ENCODE measurements around the gene PSMG4. TPM values are rescaled to one million over a fixed set of nuclear protein-coding genes. Genes with fewer than 3 reads are reported as not detected.

PSMG4 gene
- total and polyA plus RNA-seq, 5 donors = 7.9 to 16.7 (median 10.2) TPM

- H3K27me3 ChIP-seq (ENCODE audit: control insufficient read depth, insufficient read depth) = no peaks in the 10 kb centered on the region
- no peaks in the 10 kb centered on the region for H3K4me1 ChIP-seq (ENCODE audit: control insufficient read depth, insufficient read depth, low read length)
- no peaks in the 10 kb centered on the region for H3K9me3 ChIP-seq (ENCODE audit: control insufficient read depth, low read length)
- WGBS = 92% methylated on average over 6 of the region's 6 CpGs
- ATAC-seq = no peak
- H3K4me3 ChIP-seq (ENCODE audit: low read length) = no peak overlapping the region
- intact Hi-C loops (cut with DNase I) = no loop called here
- DNase-seq = no peak
- no peak overlapping the region for H3K27ac ChIP-seq (ENCODE audit: low read length)
These were observed 53.1 kb downstream of the PSMG4 start for GRCh38 chr6:3311826-3312225.

- no peaks in the 10 kb centered on the region for H3K4me1 ChIP-seq (ENCODE audit: control insufficient read depth, insufficient read depth, low read length)
- DNase-seq (peak in 2 of 3 donors; percentile 70 to 76), ATAC-seq (peak; percentile 46 to 53)
- H3K27me3 ChIP-seq (ENCODE audit: control insufficient read depth, insufficient read depth) = no peaks in the 10 kb centered on the region
- intact Hi-C loops (cut with DNase I) = no loop called here
- no peak overlapping the region for H3K4me3 ChIP-seq (ENCODE audit: low read length)
- 74% methylated on average over 11 of the region's 11 CpGs for WGBS
- no peak overlapping the region for H3K27ac ChIP-seq (ENCODE audit: low read length)
- no peaks in the 10 kb centered on the region for H3K9me3 ChIP-seq (ENCODE audit: control insufficient read depth, low read length)
These were observed 54.0 kb downstream of the PSMG4 start for GRCh38 chr6:3312604-3313231.

GRCh38 chr6:3314176-3314575 is 55.4 kb downstream of the PSMG4 start:
- H3K27me3 ChIP-seq (ENCODE audit: control insufficient read depth, insufficient read depth) = no peaks in the 10 kb centered on the region
- intact Hi-C loops (cut with DNase I) = no loop called here
- H3K4me1 ChIP-seq (ENCODE audit: control insufficient read depth, insufficient read depth, low read length) = no peaks in the 10 kb centered on the region
- H3K9me3 ChIP-seq (ENCODE audit: control insufficient read depth, low read length) = no peaks in the 10 kb centered on the region
- no peak for DNase-seq
- ATAC-seq = no peak
- H3K27ac ChIP-seq (ENCODE audit: low read length) = no peak overlapping the region
- WGBS = 92% methylated on average over 7 of the region's 7 CpGs
- H3K4me3 ChIP-seq (ENCODE audit: low read length) = no peak overlapping the region

GRCh38 chr6:3314621-3315467 is 56.1 kb downstream of the PSMG4 start:
- no peak for ATAC-seq
- no peaks in the 10 kb centered on the region for H3K4me1 ChIP-seq (ENCODE audit: control insufficient read depth, insufficient read depth, low read length)
- DNase-seq = no peak
- no peak overlapping the region for H3K4me3 ChIP-seq (ENCODE audit: low read length)
- H3K9me3 ChIP-seq (ENCODE audit: control insufficient read depth, low read length) = no peaks in the 10 kb centered on the region
- H3K27ac ChIP-seq (ENCODE audit: low read length) = no peak overlapping the region
- no peaks in the 10 kb centered on the region for H3K27me3 ChIP-seq (ENCODE audit: control insufficient read depth, insufficient read depth)
- intact Hi-C loops (cut with DNase I) = no loop called here
- WGBS = 78% methylated on average over 20 of the region's 20 CpGs

- WGBS = 74% methylated on average over 8 of the region's 8 CpGs
- H3K4me1 ChIP-seq (ENCODE audit: control insufficient read depth, insufficient read depth, low read length) = no peaks in the 10 kb centered on the region
- H3K27me3 ChIP-seq (ENCODE audit: control insufficient read depth, insufficient read depth) = no peaks in the 10 kb centered on the region
- intact Hi-C loops (cut with DNase I) = no loop called here
- H3K27ac ChIP-seq (ENCODE audit: low read length) = no peak overlapping the region
- no peak overlapping the region for H3K4me3 ChIP-seq (ENCODE audit: low read length)
- no peaks in the 10 kb centered on the region for H3K9me3 ChIP-seq (ENCODE audit: control insufficient read depth, low read length)
- DNase-seq (no peak), ATAC-seq (no peak)
These were observed 57.1 kb downstream of the PSMG4 start for GRCh38 chr6:3315841-3316240.

- Histone ChIP-seq H3K4me3 (ENCODE audit: low read length) (no peak overlapping the region), H3K27ac (ENCODE audit: low read length) (no peak overlapping the region), H3K4me1 (ENCODE audit: control insufficient read depth, insufficient read depth, low read length) (no peaks in the 10 kb centered on the region), H3K9me3 (ENCODE audit: control insufficient read depth, low read length) (no peaks in the 10 kb centered on the region), H3K27me3 (ENCODE audit: control insufficient read depth, insufficient read depth) (no peaks in the 10 kb centered on the region)
- DNase-seq (no peak), ATAC-seq (no peak)
- intact Hi-C loops (cut with DNase I) = no loop called here
- 83% methylated on average over 9 of the region's 9 CpGs for WGBS
These were observed 57.6 kb downstream of the PSMG4 start for GRCh38 chr6:3316331-3316730.

- no peaks in the 10 kb centered on the region for H3K4me1 ChIP-seq (ENCODE audit: control insufficient read depth, insufficient read depth, low read length)
- no peak overlapping the region for H3K27ac ChIP-seq (ENCODE audit: low read length)
- intact Hi-C loops (cut with DNase I) = no loop called here
- H3K4me3 ChIP-seq (ENCODE audit: low read length) = no peak overlapping the region
- H3K27me3 ChIP-seq (ENCODE audit: control insufficient read depth, insufficient read depth) = no peaks in the 10 kb centered on the region
- ATAC-seq (no peak), DNase-seq (no peak)
- WGBS = 60% methylated on average over 8 of the region's 8 CpGs
- H3K9me3 ChIP-seq (ENCODE audit: control insufficient read depth, low read length) = no peaks in the 10 kb centered on the region
These were observed 58.1 kb downstream of the PSMG4 start for GRCh38 chr6:3316818-3317217.

Other genes with a start within 250 kb of the PSMG4 start
- gene RIPK1, start 190.5 kb upstream of the PSMG4 start, total RNA-seq = 10 to 100 TPM in 1 of 4 donors, 1 to 10 TPM in 3; 8.0 to 11.5 (median 8.6) TPM
- gene RIPK1, start 190.5 kb upstream of the PSMG4 start, polyA plus RNA-seq = 6.8 TPM
- 10 to 100 TPM in 2 of 4 donors, 1 to 10 TPM in 2; 9.3 to 11.4 (median 10.1) TPM for gene BPHL, start 140.2 kb upstream of the PSMG4 start, total RNA-seq
- gene BPHL, start 140.2 kb upstream of the PSMG4 start, polyA plus RNA-seq = 13.1 TPM
- 10 to 100 TPM; 24.3 to 30.1 (median 27.5) TPM for gene TUBB2A, start 101.4 kb upstream of the PSMG4 start, total RNA-seq
- gene TUBB2A, start 101.4 kb upstream of the PSMG4 start, polyA plus RNA-seq = 43.1 TPM
- gene TUBB2B, start 31.3 kb upstream of the PSMG4 start, total RNA-seq = 1 to 10 TPM; 1.4 to 3.2 (median 1.8) TPM
- 4.7 TPM for gene TUBB2B, start 31.3 kb upstream of the PSMG4 start, polyA plus RNA-seq
- gene SLC22A23, start 198.1 kb downstream of the PSMG4 start, total RNA-seq = 1 to 10 TPM; 2.8 to 6.4 (median 3.3) TPM
- 2.3 TPM for gene SLC22A23, start 198.1 kb downstream of the PSMG4 start, polyA plus RNA-seq